ENCODE measurements around the gene PER3.

GRCh38 chr1:7780976-7781375 is 3.1 kb upstream of the PER3 start:
- TF ChIP-seq EZH2 (IDR thresholded peaks at IDR 0.05; ENCODE audit: borderline replicate concordance, control insufficient read depth, low read depth, low read length), result no peak
- TF ChIP-seq, protein P1, sequence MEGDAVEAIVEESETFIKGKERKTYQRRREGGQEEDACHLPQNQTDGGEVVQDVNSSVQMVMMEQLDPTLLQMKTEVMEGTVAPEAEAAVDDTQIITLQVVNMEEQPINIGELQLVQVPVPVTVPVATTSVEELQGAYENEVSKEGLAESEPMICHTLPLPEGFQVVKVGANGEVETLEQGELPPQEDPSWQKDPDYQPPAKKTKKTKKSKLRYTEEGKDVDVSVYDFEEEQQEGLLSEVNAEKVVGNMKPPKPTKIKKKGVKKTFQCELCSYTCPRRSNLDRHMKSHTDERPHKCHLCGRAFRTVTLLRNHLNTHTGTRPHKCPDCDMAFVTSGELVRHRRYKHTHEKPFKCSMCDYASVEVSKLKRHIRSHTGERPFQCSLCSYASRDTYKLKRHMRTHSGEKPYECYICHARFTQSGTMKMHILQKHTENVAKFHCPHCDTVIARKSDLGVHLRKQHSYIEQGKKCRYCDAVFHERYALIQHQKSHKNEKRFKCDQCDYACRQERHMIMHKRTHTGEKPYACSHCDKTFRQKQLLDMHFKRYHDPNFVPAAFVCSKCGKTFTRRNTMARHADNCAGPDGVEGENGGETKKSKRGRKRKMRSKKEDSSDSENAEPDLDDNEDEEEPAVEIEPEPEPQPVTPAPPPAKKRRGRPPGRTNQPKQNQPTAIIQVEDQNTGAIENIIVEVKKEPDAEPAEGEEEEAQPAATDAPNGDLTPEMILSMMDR (IDR thresholded peaks at IDR 0.05 in 2 of 3, conservative IDR thresholded peaks at IDR 0.05 in 1 of 3; ENCODE audit: control insufficient read depth in 2 of 3, extremely low read depth in 1 of 3, insufficient read depth in 1 of 3, low read depth in 3 of 3, low read length in 3 of 3), result no peak
- TF ChIP-seq, protein P2, sequence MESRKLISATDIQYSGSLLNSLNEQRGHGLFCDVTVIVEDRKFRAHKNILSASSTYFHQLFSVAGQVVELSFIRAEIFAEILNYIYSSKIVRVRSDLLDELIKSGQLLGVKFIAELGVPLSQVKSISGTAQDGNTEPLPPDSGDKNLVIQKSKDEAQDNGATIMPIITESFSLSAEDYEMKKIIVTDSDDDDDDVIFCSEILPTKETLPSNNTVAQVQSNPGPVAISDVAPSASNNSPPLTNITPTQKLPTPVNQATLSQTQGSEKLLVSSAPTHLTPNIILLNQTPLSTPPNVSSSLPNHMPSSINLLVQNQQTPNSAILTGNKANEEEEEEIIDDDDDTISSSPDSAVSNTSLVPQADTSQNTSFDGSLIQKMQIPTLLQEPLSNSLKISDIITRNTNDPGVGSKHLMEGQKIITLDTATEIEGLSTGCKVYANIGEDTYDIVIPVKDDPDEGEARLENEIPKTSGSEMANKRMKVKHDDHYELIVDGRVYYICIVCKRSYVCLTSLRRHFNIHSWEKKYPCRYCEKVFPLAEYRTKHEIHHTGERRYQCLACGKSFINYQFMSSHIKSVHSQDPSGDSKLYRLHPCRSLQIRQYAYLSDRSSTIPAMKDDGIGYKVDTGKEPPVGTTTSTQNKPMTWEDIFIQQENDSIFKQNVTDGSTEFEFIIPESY (IDR thresholded peaks at IDR 0.05), result no peak
- no peak for TF ChIP-seq TARDBP (IDR thresholded peaks at IDR 0.05; ENCODE audit: borderline replicate concordance)
- TF ChIP-seq POLR2AphosphoS5 (IDR thresholded peaks at IDR 0.05; ENCODE audit: low read length), result no peak
- no peak for TF ChIP-seq TAF1 (IDR thresholded peaks at IDR 0.05; ENCODE audit: borderline replicate concordance, low read depth, low read length)
- no peak for TF ChIP-seq SP1 (IDR thresholded peaks at IDR 0.05; ENCODE audit: low read depth, low read length)
- TF ChIP-seq CEBPB (IDR thresholded peaks at IDR 0.05; ENCODE audit: borderline replicate concordance in 1 of 2, low read depth in 2 of 2, low read length in 2 of 2), result no peak
